Left forelimb (tissue), 1 donor: ENCODE results near the gene GMPS.
"Not testable (repeated sequence)": the region's sequence is repeated elsewhere in the genome, so short reads cannot be mapped to it uniquely, and the experiment has no call there.

Experiments
- DNase-seq: peaks from one replicate; pipeline ENCODE4 v3.0.0-alpha.2; 2018; ENCODE audit warnings: low spot score

GMPS gene

GRCh38 chr3:155944081-155944480 lies 73.6 kb downstream of the GMPS start:
- no peak for DNase-seq

DNA sequence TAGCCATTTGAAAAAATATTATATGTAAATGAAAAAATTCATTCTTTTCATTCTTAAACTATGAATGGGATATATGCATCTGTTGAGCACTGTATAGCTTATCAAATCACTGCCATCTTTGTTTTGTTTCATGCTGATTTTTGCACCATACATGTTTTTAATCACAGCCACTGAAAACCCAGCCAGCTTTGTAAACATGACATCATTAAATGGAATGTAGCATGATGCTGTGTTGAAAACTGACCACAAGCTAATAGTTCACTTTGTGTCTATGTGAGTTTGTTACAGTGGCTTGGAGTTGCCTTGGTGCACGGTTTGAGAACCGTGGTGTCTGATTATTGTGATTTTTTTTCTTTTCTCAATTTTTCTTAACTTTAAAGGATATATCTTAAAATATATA lies 75.7 kb downstream of the GMPS start:
- no peak for DNase-seq

GRCh38 chr3:155948476-155948875 lies 78.0 kb downstream of the GMPS start:
- DNase-seq: no peak

- no peak for DNase-seq
Measured at GRCh38 chr3:155949453-155950217, 79.2 kb downstream of the GMPS start.

DNA sequence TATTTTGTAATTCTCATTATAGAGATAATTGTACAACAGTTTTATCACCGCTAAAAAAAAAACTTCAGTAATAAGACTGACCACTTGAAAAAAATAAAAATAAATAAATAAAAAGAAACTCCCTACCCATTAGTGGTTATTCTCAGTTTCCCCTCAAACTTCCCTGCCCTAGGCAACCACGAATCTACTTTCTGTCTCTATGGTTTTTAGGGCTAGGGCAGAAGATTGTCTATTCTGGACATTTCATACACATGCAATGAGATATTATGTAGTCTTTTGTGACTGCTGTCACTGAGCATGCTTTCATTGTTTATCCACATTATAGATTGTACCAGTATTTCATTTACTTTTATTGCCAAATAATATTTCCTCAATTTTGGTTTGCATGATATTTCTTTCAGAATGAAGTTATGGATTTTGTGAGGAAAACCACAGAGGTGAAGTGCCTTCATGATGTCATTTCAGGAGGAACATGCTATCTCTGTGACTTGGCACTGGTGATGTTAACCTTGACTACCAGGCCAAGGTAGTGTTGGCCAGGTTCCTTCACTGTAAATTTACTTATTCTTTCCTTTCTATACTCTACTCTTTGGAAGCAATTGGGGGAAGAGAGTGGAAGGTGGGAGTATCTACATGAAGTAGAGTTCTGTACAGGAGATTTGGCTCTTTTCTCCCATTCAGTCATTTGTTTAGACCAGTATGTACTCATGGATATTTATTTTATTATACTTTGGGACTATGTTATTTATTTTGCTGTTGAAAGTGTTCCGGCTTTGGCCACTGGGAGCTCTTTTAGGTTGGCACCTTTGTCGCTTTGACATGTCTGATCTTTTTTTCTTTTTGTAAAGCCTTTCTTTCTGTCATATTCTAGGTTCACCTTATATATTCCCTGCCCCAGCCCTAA lies 86.3 kb downstream of the GMPS start:
- DNase-seq: no peak

DNA sequence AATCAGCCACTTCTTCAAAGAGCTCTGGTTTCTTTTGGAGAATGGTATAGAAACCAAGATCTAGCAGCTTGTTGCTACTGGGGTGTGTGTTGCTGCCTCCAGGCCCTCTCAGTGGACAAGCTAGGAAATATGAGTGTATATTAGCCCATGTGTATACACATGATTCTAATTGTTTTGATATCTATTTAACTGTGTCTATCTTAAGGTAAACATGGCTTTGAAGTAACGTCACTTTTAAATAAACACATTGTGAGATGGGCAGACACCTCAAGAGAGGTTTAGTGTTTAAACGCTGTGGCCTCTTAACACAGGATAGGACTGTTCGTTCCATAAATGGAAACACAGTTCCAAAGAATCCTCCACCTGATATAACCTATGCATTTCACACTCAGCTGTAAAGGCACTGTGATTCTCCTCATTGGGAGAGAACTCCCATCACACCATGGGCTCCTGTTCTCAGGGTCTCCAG lies 87.0 kb downstream of the GMPS start:
- no peak for DNase-seq

GRCh38 chr3:155958676-155959075 lies 88.2 kb downstream of the GMPS start:
- DNase-seq: no peak

GRCh38 chr3:155960060-155960459 lies 89.6 kb downstream of the GMPS start:
- DNase-seq: no peak

DNA sequence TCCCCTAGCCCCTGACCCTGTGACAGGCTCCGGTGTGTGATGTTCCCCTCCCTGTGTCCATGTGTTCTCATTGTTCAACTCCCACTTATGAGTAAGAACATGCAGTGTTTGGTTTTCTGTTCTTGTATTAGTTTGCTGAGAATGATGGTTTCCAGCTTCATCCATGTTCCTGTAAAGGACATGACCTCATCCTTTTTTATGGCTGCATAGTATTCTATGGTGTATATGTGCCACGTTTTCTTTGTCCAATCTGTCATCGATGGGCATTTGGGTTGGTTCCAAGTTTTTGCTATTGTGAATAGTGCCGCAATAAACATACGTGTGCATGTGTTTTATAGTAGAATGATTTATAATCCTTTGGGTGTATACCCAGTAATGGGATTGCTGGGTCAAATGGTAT lies 90.6 kb downstream of the GMPS start:
- DNase-seq: not testable (repeated sequence)

GRCh38 chr3:155963570-155963969 lies 93.1 kb downstream of the GMPS start:
- no peak for DNase-seq

GRCh38 chr3:155970398-155970797 lies 99.9 kb downstream of the GMPS start:
- DNase-seq: no peak

- no peak for DNase-seq
Measured at GRCh38 chr3:155972885-155973584, 102.6 kb downstream of the GMPS start.

GRCh38 chr3:155978324-155978723 lies 107.9 kb downstream of the GMPS start:
- no peak for DNase-seq

DNA sequence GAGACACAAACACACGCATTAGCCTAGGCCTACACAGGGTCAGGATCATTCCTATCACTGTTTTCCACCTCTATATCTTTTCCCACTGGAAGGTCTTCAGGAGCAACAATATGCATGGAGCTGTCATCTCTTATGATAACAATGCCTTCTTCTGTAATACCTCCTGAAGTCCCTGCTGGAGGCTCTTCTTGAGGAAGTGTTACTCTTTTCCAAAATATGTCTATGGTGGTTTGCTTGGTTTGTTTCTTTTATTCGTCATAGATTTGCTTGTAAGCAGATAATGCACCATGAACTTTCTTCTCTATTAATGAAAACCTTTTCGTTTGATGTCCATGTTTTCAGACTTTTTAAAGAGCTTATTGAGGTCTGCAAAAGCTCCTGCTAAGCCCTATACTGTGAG lies 109.3 kb downstream of the GMPS start:
- DNase-seq: no peak

DNA sequence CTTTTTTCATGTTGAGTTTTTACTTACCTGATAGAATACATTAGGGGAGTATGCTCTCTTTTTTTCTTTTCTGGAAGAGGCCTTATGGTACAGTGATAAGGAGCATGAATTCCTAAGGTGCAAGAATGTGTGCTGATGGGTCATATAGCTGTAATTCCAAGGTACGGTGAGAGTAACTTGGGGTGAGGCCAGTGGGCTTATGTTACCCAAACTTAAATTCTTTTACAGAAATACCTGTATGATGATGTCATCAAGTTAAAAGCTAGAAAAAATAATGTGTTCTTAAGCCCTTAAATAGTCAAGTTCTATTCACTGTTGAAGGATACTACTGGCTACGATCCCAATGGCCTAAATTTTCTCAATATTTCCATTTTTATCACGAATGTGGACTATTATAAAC lies 111.2 kb downstream of the GMPS start:
- DNase-seq: no peak

- DNase-seq: no peak
Measured at GRCh38 chr3:155983834-155984474, 113.5 kb downstream of the GMPS start.

DNA sequence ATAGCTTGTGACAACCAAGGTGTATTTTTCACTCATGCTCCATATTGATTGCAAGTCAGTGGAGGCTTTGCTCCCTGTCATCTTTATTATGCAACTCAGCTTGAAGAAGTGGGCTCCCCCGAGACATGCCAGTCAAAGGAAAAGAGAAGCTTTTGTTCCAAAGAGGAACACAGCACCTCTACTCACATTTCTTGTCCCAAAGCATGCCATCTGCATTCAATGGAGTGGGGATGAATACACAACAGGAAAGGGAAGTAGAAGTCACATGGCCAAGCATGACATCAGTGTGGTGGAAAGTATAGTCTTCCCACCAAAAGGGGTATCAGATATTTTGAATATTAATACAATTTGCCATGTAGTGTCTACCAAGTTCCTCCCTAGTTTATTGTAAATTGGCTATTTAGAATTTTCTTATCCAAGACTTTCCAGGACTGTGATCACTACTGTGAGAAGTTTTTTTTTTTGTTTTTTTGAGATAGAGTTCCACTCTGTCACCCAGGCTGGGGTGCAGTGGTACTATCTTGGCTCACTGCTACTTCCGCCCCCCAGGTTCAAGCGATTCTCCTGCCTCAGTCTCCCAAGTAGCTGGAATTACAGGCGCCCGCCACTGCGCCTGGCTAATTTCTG lies 114.5 kb downstream of the GMPS start:
- no peak for DNase-seq

DNA sequence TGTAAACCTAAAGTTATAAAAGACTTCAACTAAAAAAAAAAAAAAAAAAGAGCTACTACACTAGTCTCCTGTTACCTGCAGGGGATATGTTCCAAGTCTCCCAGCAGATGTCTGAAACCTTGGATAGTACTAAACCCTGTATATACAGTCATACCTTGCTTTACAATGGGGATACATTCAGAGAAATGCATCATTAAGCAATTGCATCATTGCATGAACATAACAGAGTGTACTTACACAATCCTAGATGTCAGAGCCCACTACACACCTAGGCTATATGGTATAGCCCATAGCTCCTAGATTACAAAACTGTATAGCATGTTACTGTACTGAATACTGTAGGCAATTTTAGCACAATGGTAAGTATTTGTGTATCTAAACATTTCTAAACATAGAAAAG lies 119.1 kb downstream of the GMPS start:
- DNase-seq: no peak

- DNase-seq: no peak
Measured at GRCh38 chr3:155991212-155991611, 120.8 kb downstream of the GMPS start.

GRCh38 chr3:155991847-155992246 lies 121.4 kb downstream of the GMPS start:
- DNase-seq: no peak
